HepG2 (cell line): ENCODE measurements around the gene BANP. TPM values are rescaled to one million over a fixed set of nuclear protein-coding genes. Genes with fewer than 3 reads are reported as not detected.

Experiments
- ADNP ChIP-seq: sonication (generic); formaldehyde crosslinking; IDR thresholded peaks from 2 replicates; pipeline ENCODE4 v1.4.0; 2020; ENCODE audit warnings: missing genetic modification reagents
- GRHL1 ChIP-seq: sonication (generic); formaldehyde crosslinking; conservative IDR thresholded peaks from 2 replicates; pipeline ENCODE4 v1.8.0; 2022; ENCODE audit warnings: missing genetic modification reagents
- NAIF1 ChIP-seq: sonication (generic); formaldehyde crosslinking; IDR thresholded peaks from 2 replicates; pipeline ENCODE4 v1.5.0; 2020; ENCODE audit warnings: mild to moderate bottlenecking, missing genetic modification reagents, borderline replicate concordance
- NR2F2 ChIP-seq: IDR thresholded peaks from 2 replicates; pipeline ENCODE4 v1.6.1; 2012; ENCODE audit warnings: low read depth, inconsistent platforms, borderline replicate concordance
- PHF21A ChIP-seq: sonication (generic); formaldehyde crosslinking; IDR thresholded peaks from 2 replicates; pipeline ENCODE4 v1.5.0; 2020; ENCODE audit warnings: mild to moderate bottlenecking, missing genetic modification reagents
- RXRB ChIP-seq: IDR thresholded peaks from 2 replicates; pipeline ENCODE4 v1.6.1; 2016; ENCODE audit warnings: borderline replicate concordance, missing genetic modification reagents, missing compliant biosample characterization
- SIN3B ChIP-seq: fragments of 150-350 bp; IDR thresholded peaks from 2 replicates; pipeline ENCODE4 v1.6.1; 2014; ENCODE audit warnings: low read length
- ZBTB26 ChIP-seq: IDR thresholded peaks from 2 replicates; pipeline ENCODE4 v1.6.1; 2016; ENCODE audit warnings: missing compliant biosample characterization, missing genetic modification reagents, borderline replicate concordance
- ZBTB33 ChIP-seq: sonication (generic); formaldehyde crosslinking; IDR thresholded peaks from 2 replicates; pipeline ENCODE4 v1.4.0; 2020; ENCODE audit warnings: missing genetic modification reagents
- ZBTB38 ChIP-seq: sonication (generic); formaldehyde crosslinking; IDR thresholded peaks from 2 replicates; pipeline ENCODE4 v1.5.1; 2020; ENCODE audit warnings: mild to moderate bottlenecking, missing genetic modification reagents
- ZNF234 ChIP-seq: sonication (generic); formaldehyde crosslinking; conservative IDR thresholded peaks from 2 replicates; pipeline ENCODE4 v1.5.1; 2020; ENCODE audit warnings: mild to moderate bottlenecking, missing genetic modification reagents
- ZNF30 ChIP-seq: sonication (generic); formaldehyde crosslinking; IDR thresholded peaks from 2 replicates; pipeline ENCODE4 v1.5.0; 2020; ENCODE audit warnings: mild to moderate bottlenecking, missing genetic modification reagents
- ZNF367 ChIP-seq: sonication (generic); formaldehyde crosslinking; IDR thresholded peaks from 2 replicates; pipeline ENCODE4 v1.4.0; 2020; ENCODE audit warnings: missing genetic modification reagents, borderline replicate concordance
- ZNF546 ChIP-seq: sonication (generic); formaldehyde crosslinking; conservative IDR thresholded peaks from 2 replicates; pipeline ENCODE4 v1.8.1; 2023; ENCODE audit warnings: mild to moderate bottlenecking, missing genetic modification reagents
- ZNF629 ChIP-seq: sonication (generic); formaldehyde crosslinking; conservative IDR thresholded peaks from 2 replicates; pipeline ENCODE4 v1.5.0; 2020; ENCODE audit warnings: missing genetic modification reagents
- ZNF784 ChIP-seq: sonication (generic); formaldehyde crosslinking; IDR thresholded peaks from 2 replicates; pipeline ENCODE4 v1.5.1; 2020; ENCODE audit warnings: missing genetic modification reagents, mild to moderate bottlenecking, borderline replicate concordance
- ZSCAN31 ChIP-seq: sonication (generic); formaldehyde crosslinking; IDR thresholded peaks from 2 replicates; pipeline ENCODE4 v1.5.0; 2020; ENCODE audit warnings: low read depth, mild to moderate bottlenecking, missing genetic modification reagents
- polyA plus RNA-seq, 8 experiments: library from polyadenylated mRNA; depleted of rRNA in 3 of 8; stranded (reverse) in 7 of 8; unstranded in 1 of 8; fragments of >200 nt; fragmentation: Illumina TruSeq in 4 of 8; extraction: Trizol in 4 of 8; gene quantifications; 2 replicates each; pipeline versions ENCODE4 v1.2.1 to v1.2.3, GENCODE V29; 2011 to 2016; ENCODE audit warnings: low read depth in 4 of 8, missing spikeins in 1 of 8, mixed read lengths in 1 of 8; ENCODE audit not compliant: insufficient read depth in 1 of 8
- total RNA-seq, 5 experiments: library from RNA; depleted of rRNA; stranded (reverse); fragments of >200 nt; fragmentation: Illumina TruSeq; extraction: Trizol; gene quantifications; 2 replicates each; pipeline ENCODE4 v1.2.3, GENCODE V29; 2016; ENCODE audit warnings: low read depth in 1 of 5
- TF ChIP-seq, protein P1 (sequence below): sonication (generic); formaldehyde crosslinking; IDR thresholded peaks from 2 replicates; pipeline ENCODE4 v1.4.0; 2020; ENCODE audit warnings: missing genetic modification reagents, mild to moderate bottlenecking, borderline replicate concordance
- TF ChIP-seq, protein P2 (sequence below): sonication (generic); formaldehyde crosslinking; IDR thresholded peaks from 2 replicates; pipeline ENCODE4 v1.8.0; 2022; ENCODE audit warnings: missing genetic modification reagents, mild to moderate bottlenecking, moderate library complexity, borderline replicate concordance

The BANP gene
- total and polyA plus RNA-seq, 2 of the 13 experiments (the other 11 are each of a cell fraction or from before 2014, with no cell fraction given), result 20.2 to 23.8 TPM

GRCh38 chr16:87950765-87951551, at the start of gene BANP (continued):
- peak; percentile 76; the same call in 1 of the 2 replicates for TF ChIP-seq ZBTB26 (CRISPR knock-in tag)
- TF ChIP-seq PHF21A (CRISPR knock-in tag), result peak; percentile 61; the same call in 1 of the 2 replicates
- peak; percentile 60; the same call in 1 of the 2 replicates for TF ChIP-seq ZSCAN31 (CRISPR knock-in tag)
- TF ChIP-seq ZBTB38 (CRISPR knock-in tag), result peak; percentile 100
- TF ChIP-seq ZNF234, result no peak
- TF ChIP-seq ZNF546 (CRISPR knock-in tag), result no peak; the same call in 1 of the 2 replicates
- peak; percentile 78 for TF ChIP-seq RXRB (CRISPR knock-in tag)
- peak; percentile 66; the same call in 1 of the 2 replicates for TF ChIP-seq NR2F2
- TF ChIP-seq ADNP, result peak; percentile 51; the same call in 1 of the 2 replicates
- TF ChIP-seq NAIF1, result no peak; the same call in 1 of the 2 replicates
- no peak for TF ChIP-seq GRHL1
- TF ChIP-seq SIN3B, result peak; percentile 71; the same call in 1 of the 2 replicates
- peak; percentile 99 for TF ChIP-seq ZBTB33 (CRISPR knock-in tag)
- TF ChIP-seq, protein P1, sequence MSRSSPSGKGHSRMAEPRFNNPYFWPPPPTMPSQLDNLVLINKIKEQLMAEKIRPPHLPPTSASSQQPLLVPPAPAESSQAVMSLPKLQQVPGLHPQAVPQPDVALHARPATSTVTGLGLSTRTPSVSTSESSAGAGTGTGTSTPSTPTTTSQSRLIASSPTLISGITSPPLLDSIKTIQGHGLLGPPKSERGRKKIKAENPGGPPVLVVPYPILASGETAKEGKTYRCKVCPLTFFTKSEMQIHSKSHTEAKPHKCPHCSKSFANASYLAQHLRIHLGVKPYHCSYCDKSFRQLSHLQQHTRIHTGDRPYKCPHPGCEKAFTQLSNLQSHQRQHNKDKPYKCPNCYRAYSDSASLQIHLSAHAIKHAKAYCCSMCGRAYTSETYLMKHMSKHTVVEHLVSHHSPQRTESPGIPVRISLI (CRISPR knock-in tag), result peak; percentile 41; the same call in 1 of the 2 replicates
- TF ChIP-seq, protein P2, sequence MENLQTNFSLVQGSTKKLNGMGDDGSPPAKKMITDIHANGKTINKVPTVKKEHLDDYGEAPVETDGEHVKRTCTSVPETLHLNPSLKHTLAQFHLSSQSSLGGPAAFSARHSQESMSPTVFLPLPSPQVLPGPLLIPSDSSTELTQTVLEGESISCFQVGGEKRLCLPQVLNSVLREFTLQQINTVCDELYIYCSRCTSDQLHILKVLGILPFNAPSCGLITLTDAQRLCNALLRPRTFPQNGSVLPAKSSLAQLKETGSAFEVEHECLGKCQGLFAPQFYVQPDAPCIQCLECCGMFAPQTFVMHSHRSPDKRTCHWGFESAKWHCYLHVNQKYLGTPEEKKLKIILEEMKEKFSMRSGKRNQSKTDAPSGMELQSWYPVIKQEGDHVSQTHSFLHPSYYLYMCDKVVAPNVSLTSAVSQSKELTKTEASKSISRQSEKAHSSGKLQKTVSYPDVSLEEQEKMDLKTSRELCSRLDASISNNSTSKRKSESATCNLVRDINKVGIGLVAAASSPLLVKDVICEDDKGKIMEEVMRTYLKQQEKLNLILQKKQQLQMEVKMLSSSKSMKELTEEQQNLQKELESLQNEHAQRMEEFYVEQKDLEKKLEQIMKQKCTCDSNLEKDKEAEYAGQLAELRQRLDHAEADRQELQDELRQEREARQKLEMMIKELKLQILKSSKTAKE, result no peak
- no peak; the same call in 1 of the 2 replicates for TF ChIP-seq ZNF629 (CRISPR knock-in tag)
- TF ChIP-seq ZNF784 (CRISPR knock-in tag), result peak; percentile 71
- 0 out of 2 replicates have a peak, but pooled peaks have one; percentile 13 for TF ChIP-seq ZNF367 (CRISPR knock-in tag)
- TF ChIP-seq ZNF30, result no peak
